ENCODE measurements around the gene CARMIL1.

Gene CARMIL1

GRCh38 chr6:25326126-25326525, 47.0 kb downstream of the CARMIL1 start:
- Histone ChIP-seq H4K20me1 (ENCODE audit: insufficient read depth) (no peaks in the 10 kb centered on the region), H3K9ac (no peak overlapping the region), H3K4me3 (IDR thresholded peaks at IDR 0.05; ENCODE audit: insufficient read depth, low read depth, low read length) (no peak overlapping the region), H3K27ac (no peak overlapping the region), H3K4me1 (ENCODE audit: low read depth, poor library complexity, severe bottlenecking) (no peaks in the 10 kb centered on the region), H2AFZ (ENCODE audit: low read depth) (no peak overlapping the region), H3K27me3 (ENCODE audit: insufficient read depth, low read depth) (no peaks in the 10 kb centered on the region), H3K36me3 (ENCODE audit: insufficient read depth) (no peaks in the 10 kb centered on the region), H3K4me2 (no peak overlapping the region), H3K79me2 (ENCODE audit: insufficient read depth, low read depth) (0 out of 2 replicates have a peak, but pooled peaks cover 14% of the 10 kb centered on the region)
- no peak for TF ChIP-seq CTCF (conservative IDR thresholded peaks at IDR 0.05; ENCODE audit: low read depth, low read length)

GRCh38 chr6:25326960-25327359, 47.8 kb downstream of the CARMIL1 start:
- Histone ChIP-seq H4K20me1 (ENCODE audit: insufficient read depth) (no peaks in the 10 kb centered on the region), H3K27ac (no peak overlapping the region), H3K4me1 (ENCODE audit: low read depth, poor library complexity, severe bottlenecking) (peaks cover 3% of the 10 kb centered on the region), H3K36me3 (ENCODE audit: insufficient read depth) (no peaks in the 10 kb centered on the region), H3K9ac (no peak overlapping the region), H3K27me3 (ENCODE audit: insufficient read depth, low read depth) (no peaks in the 10 kb centered on the region), H3K4me3 (IDR thresholded peaks at IDR 0.05; ENCODE audit: insufficient read depth, low read depth, low read length) (no peak overlapping the region), H2AFZ (ENCODE audit: low read depth) (no peak overlapping the region), H3K4me2 (no peak overlapping the region), H3K79me2 (ENCODE audit: insufficient read depth, low read depth) (0 out of 2 replicates have a peak, but pooled peaks cover 14% of the 10 kb centered on the region)
- no peak for TF ChIP-seq CTCF (conservative IDR thresholded peaks at IDR 0.05; ENCODE audit: low read depth, low read length)

- no peaks in the 10 kb centered on the region for H4K20me1 ChIP-seq (ENCODE audit: insufficient read depth)
- no peak overlapping the region for H3K4me2 ChIP-seq
- H3K79me2 ChIP-seq (ENCODE audit: insufficient read depth, low read depth): 0 out of 2 replicates have a peak, but pooled peaks cover 12% of the 10 kb centered on the region
- H3K27me3 ChIP-seq (ENCODE audit: insufficient read depth, low read depth): no peaks in the 10 kb centered on the region
- peaks cover 7% of the 10 kb centered on the region for H3K4me1 ChIP-seq (ENCODE audit: low read depth, poor library complexity, severe bottlenecking)
- no peak overlapping the region for H3K27ac ChIP-seq
- no peak overlapping the region for H3K4me3 ChIP-seq (IDR thresholded peaks at IDR 0.05; ENCODE audit: insufficient read depth, low read depth, low read length)
- no peak for TF ChIP-seq CTCF (conservative IDR thresholded peaks at IDR 0.05; ENCODE audit: low read depth, low read length)
- no peak overlapping the region for H3K9ac ChIP-seq
- H3K36me3 ChIP-seq (ENCODE audit: insufficient read depth): no peaks in the 10 kb centered on the region
- no peak overlapping the region for H2AFZ ChIP-seq (ENCODE audit: low read depth)
Measured at GRCh38 chr6:25327432-25327831, 48.3 kb downstream of the CARMIL1 start.

- H3K27me3 ChIP-seq (ENCODE audit: insufficient read depth, low read depth): no peaks in the 10 kb centered on the region
- no peaks in the 10 kb centered on the region for H3K36me3 ChIP-seq (ENCODE audit: insufficient read depth)
- TF ChIP-seq CTCF (conservative IDR thresholded peaks at IDR 0.05; ENCODE audit: low read depth, low read length): no peak
- H3K4me1 ChIP-seq (ENCODE audit: low read depth, poor library complexity, severe bottlenecking): peaks cover 12% of the 10 kb centered on the region
- no peak overlapping the region for H2AFZ ChIP-seq (ENCODE audit: low read depth)
- H3K9ac ChIP-seq: no peak overlapping the region
- no peak overlapping the region for H3K27ac ChIP-seq
- no peaks in the 10 kb centered on the region for H4K20me1 ChIP-seq (ENCODE audit: insufficient read depth)
- H3K4me2 ChIP-seq: no peak overlapping the region
- no peak overlapping the region for H3K4me3 ChIP-seq (IDR thresholded peaks at IDR 0.05; ENCODE audit: insufficient read depth, low read depth, low read length)
- H3K79me2 ChIP-seq (ENCODE audit: insufficient read depth, low read depth): 0 out of 2 replicates have a peak, but pooled peaks cover 5% of the 10 kb centered on the region
Measured at GRCh38 chr6:25329161-25329817, 50.1 kb downstream of the CARMIL1 start.

All from KMS-11 (cell line).